OCI-LY3 (cell line): ENCODE data around the gene FURIN.

Source experiments
- CTCF ChIP-seq: fragments of 200-600, 300-600 bp; sonication (generic); IDR thresholded peaks from 2 replicates; pipeline ENCODE4 v1.5.1; 2014; ENCODE audit warnings: antibody characterized with exemption, low read length, low read depth
- EZH2phosphoT487 ChIP-seq: fragments of 200-600 bp; shearing (Covaris generic); IDR thresholded peaks from 2 replicates; pipeline ENCODE4 v1.6.1; 2018; ENCODE audit warnings: antibody characterized with exemption, mixed run types, low read depth

GRCh38 chr15:90917569-90917968 lies 49.2 kb downstream of the FURIN start:
- TF ChIP-seq CTCF = no peak
- TF ChIP-seq EZH2phosphoT487 = no peak
